AG04449 (cell line): Measurements from ENCODE around the gene CACNA1C.

Experiments used
- CTCF ChIA-PET: fragments of 350-600 bp; formaldehyde crosslinking; extraction: SDS; loops from one replicate; lab custom pipeline; 2021; ENCODE audit warnings: antibody characterized with exemption; lab: Yijun Ruan, JAX
- POLR2A ChIA-PET: fragments of 400-600, 350-600 bp; formaldehyde crosslinking; extraction: SDS; loops from one replicate; lab custom pipeline; 2020; ENCODE audit warnings: antibody characterized with exemption, inconsistent platforms; lab: Yijun Ruan, JAX
- DNase-seq: peaks from one replicate; pipeline ENCODE4 v3.0.0-alpha.2; 2010; ENCODE audit warnings: low read depth, low spot score
- H3K4me3 ChIP-seq: 2 replicates; pipeline ENCODE4 v1.5.1; 2011; ENCODE audit warnings: low read depth, mild to moderate bottlenecking, control low read depth, low read length
- CTCF ChIP-seq: IDR thresholded peaks from one replicate; pipeline ENCODE4 v1.5.1; 2011; ENCODE audit warnings: mild to moderate bottlenecking, moderate library complexity, low read length, control low read depth, inconsistent platforms; ENCODE audit not compliant: insufficient read depth; ENCODE audit errors: missing control alignments

CACNA1C gene

GRCh38 chr12:2531371-2531770 lies 478.6 kb downstream of the CACNA1C start:
- no peak overlapping the region for H3K4me3 ChIP-seq
- DNase-seq = no peak
- ChIA-PET POLR2A (no interaction called here), CTCF (no interaction called here)
- TF ChIP-seq CTCF = no peak

- DNase-seq = no peak
- no peak for TF ChIP-seq CTCF
- no peak overlapping the region for H3K4me3 ChIP-seq
- POLR2A ChIA-PET = no interaction called here
- CTCF ChIA-PET = no interaction called here
Measured at GRCh38 chr12:2533036-2533435, 480.2 kb downstream of the CACNA1C start.

- CTCF ChIA-PET = no interaction called here
- TF ChIP-seq CTCF = no peak
- POLR2A ChIA-PET = no interaction called here
- H3K4me3 ChIP-seq = no peak overlapping the region
- no peak for DNase-seq
Measured at GRCh38 chr12:2535583-2536204, 482.9 kb downstream of the CACNA1C start.

GRCh38 chr12:2536724-2537123 lies 483.9 kb downstream of the CACNA1C start:
- TF ChIP-seq CTCF = no peak
- no peak for DNase-seq
- POLR2A ChIA-PET = no interaction called here
- CTCF ChIA-PET = interaction anchor here (1.2 kb wide), 1 partner anchor 46 kb away, joined by 4 read pairs; no protein-coding TSS in a partner anchor
- H3K4me3 ChIP-seq = no peak overlapping the region

GRCh38 chr12:2537868-2538541 lies 485.2 kb downstream of the CACNA1C start:
- POLR2A ChIA-PET = no interaction called here
- CTCF ChIA-PET = no interaction called here
- no peak for DNase-seq
- H3K4me3 ChIP-seq = no peak overlapping the region
- no peak for TF ChIP-seq CTCF

- no peak overlapping the region for H3K4me3 ChIP-seq
- no peak for TF ChIP-seq CTCF
- ChIA-PET CTCF (no interaction called here), POLR2A (no interaction called here)
- DNase-seq = no peak
Measured at GRCh38 chr12:2539938-2540337, 487.2 kb downstream of the CACNA1C start.
